ENCODE data around the gene F5. TPM values are rescaled to one million over a fixed set of nuclear protein-coding genes. Genes with fewer than 3 reads are reported as not detected.

The F5 gene
- total RNA-seq, 2 experiments from 2014 or later: not detected

DNA sequence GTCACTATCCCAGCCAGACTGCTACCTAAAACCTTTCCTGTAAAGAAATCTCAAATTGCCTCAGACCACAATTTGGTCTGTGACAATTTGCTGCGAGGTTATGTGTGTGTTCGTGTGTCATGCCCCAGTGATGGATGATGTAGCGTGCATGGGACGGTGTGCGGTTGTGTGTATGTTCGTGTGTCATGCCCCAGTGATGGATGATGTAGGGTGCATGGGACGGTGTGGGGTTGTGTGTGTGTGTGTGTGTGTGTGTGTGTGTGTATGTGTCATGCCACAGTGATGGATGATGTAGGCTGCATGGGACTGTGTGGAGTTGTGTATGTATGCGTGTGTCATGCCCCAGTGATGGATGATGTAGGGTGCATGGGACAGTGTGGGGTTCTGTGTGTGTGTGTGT lies 34.3 kb upstream of the F5 start:
- H3K27ac ChIP-seq (ENCODE audit: low read depth, low read length, poor library complexity, severe bottlenecking): no peak overlapping the region
- no TSS peak for BruUV-seq (replicated peaks)
- H3K9me3 ChIP-seq (ENCODE audit: low read length): no peaks in the 10 kb centered on the region
- H3K36me3 ChIP-seq (ENCODE audit: insufficient read depth, low read length): no peaks in the 10 kb centered on the region
- no peak overlapping the region for H3K4me2 ChIP-seq (ENCODE audit: low read length)
- no peak overlapping the region for H3K4me3 ChIP-seq (ENCODE audit: low read depth, low read length, poor library complexity, severe bottlenecking)
- intact Hi-C loops (cut with micrococcal nuclease; ENCODE audit: unreplicated experiment): no loop called here
- CTCF ChIA-PET (ENCODE audit: unreplicated experiment): no interaction called here
- no peaks in the 10 kb centered on the region for H3K79me2 ChIP-seq (ENCODE audit: insufficient read depth, low read depth, low read length)
- no peak for DNase-seq (ENCODE audit: low spot score)
- POLR2A ChIA-PET: no interaction called here
- H2AFZ ChIP-seq (ENCODE audit: low read length): no peak overlapping the region
- no peaks in the 10 kb centered on the region for H3K4me1 ChIP-seq (ENCODE audit: insufficient read depth, low read length, poor library complexity, severe bottlenecking)
- H3K9me2 ChIP-seq (ENCODE audit: insufficient read depth, low read length): no peaks in the 10 kb centered on the region
- no peaks in the 10 kb centered on the region for H4K20me1 ChIP-seq (ENCODE audit: insufficient read depth, low read length)
- TF ChIP-seq, protein P1, sequence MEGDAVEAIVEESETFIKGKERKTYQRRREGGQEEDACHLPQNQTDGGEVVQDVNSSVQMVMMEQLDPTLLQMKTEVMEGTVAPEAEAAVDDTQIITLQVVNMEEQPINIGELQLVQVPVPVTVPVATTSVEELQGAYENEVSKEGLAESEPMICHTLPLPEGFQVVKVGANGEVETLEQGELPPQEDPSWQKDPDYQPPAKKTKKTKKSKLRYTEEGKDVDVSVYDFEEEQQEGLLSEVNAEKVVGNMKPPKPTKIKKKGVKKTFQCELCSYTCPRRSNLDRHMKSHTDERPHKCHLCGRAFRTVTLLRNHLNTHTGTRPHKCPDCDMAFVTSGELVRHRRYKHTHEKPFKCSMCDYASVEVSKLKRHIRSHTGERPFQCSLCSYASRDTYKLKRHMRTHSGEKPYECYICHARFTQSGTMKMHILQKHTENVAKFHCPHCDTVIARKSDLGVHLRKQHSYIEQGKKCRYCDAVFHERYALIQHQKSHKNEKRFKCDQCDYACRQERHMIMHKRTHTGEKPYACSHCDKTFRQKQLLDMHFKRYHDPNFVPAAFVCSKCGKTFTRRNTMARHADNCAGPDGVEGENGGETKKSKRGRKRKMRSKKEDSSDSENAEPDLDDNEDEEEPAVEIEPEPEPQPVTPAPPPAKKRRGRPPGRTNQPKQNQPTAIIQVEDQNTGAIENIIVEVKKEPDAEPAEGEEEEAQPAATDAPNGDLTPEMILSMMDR (conservative IDR thresholded peaks at IDR 0.05; ENCODE audit: low read length): no peak
- TF ChIP-seq EZH2phosphoT487 (IDR thresholded peaks at IDR 0.05; ENCODE audit: borderline replicate concordance, low read depth, low read length): no peak

DNA sequence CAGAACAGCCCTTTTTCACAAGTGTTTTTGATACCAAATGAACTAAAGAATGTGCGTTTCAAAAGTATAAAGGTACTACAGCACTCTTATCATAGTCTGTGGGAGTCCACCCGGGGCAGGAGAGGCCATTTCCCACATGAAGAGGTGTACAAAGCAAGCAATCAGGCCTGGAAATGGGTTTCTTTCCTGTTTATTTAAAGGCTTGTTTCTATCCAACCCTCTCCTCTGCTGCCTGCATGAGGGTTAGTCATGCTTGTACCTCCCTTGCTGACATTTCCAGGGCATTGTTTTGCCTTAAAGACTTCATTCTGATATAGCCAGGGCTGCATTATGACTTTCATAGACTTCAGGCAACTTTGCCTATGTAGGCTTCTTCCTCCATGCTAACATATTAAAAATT lies 32.1 kb upstream of the F5 start:
- no peak overlapping the region for H3K27ac ChIP-seq (ENCODE audit: low read depth, low read length, poor library complexity, severe bottlenecking)
- ChIA-PET POLR2A (no interaction called here), CTCF (ENCODE audit: unreplicated experiment) (no interaction called here)
- no peaks in the 10 kb centered on the region for H4K20me1 ChIP-seq (ENCODE audit: insufficient read depth, low read length)
- intact Hi-C loops (cut with micrococcal nuclease; ENCODE audit: unreplicated experiment): no loop called here
- no TSS peak for BruUV-seq (replicated peaks)
- no peaks in the 10 kb centered on the region for H3K9me2 ChIP-seq (ENCODE audit: insufficient read depth, low read length)
- no peak overlapping the region for H3K4me3 ChIP-seq (ENCODE audit: low read depth, low read length, poor library complexity, severe bottlenecking)
- H3K79me2 ChIP-seq (ENCODE audit: insufficient read depth, low read depth, low read length): no peaks in the 10 kb centered on the region
- H2AFZ ChIP-seq (ENCODE audit: low read length): no peak overlapping the region
- TF ChIP-seq EZH2phosphoT487 (IDR thresholded peaks at IDR 0.05; ENCODE audit: borderline replicate concordance, low read depth, low read length): no peak
- TF ChIP-seq, protein P1 (conservative IDR thresholded peaks at IDR 0.05; ENCODE audit: low read length): no peak
- no peak overlapping the region for H3K4me2 ChIP-seq (ENCODE audit: low read length)
- no peaks in the 10 kb centered on the region for H3K4me1 ChIP-seq (ENCODE audit: insufficient read depth, low read length, poor library complexity, severe bottlenecking)
- H3K36me3 ChIP-seq (ENCODE audit: insufficient read depth, low read length): no peaks in the 10 kb centered on the region
- no peaks in the 10 kb centered on the region for H3K9me3 ChIP-seq (ENCODE audit: low read length)
- no peak for DNase-seq (ENCODE audit: low spot score)

DNA sequence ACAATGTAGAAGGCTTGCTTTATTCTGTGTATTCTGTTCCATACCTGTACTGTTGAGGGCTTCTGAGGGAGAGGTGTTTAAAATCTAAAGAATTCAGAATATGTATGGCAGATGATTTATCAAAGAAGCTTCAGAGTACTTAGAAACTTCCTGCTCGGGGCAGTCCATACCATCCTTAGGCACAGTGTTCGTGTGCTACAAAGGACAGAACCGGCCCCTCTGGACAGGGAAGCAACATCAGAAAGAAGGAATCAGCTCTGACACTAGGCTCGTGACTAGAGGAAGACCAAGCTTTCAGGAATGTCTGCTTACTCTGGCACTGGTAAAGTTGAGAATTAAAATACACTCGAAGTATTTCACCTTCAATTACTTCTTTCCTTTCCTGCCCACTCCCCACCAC lies 29.5 kb upstream of the F5 start:
- Histone ChIP-seq H4K20me1 (ENCODE audit: insufficient read depth, low read length) (no peaks in the 10 kb centered on the region), H3K36me3 (ENCODE audit: insufficient read depth, low read length) (no peaks in the 10 kb centered on the region), H3K9me2 (ENCODE audit: insufficient read depth, low read length) (no peaks in the 10 kb centered on the region), H3K4me1 (ENCODE audit: insufficient read depth, low read length, poor library complexity, severe bottlenecking) (no peaks in the 10 kb centered on the region), H3K79me2 (ENCODE audit: insufficient read depth, low read depth, low read length) (no peaks in the 10 kb centered on the region), H2AFZ (ENCODE audit: low read length) (no peak overlapping the region), H3K4me3 (ENCODE audit: low read depth, low read length, poor library complexity, severe bottlenecking) (no peak overlapping the region), H3K4me2 (ENCODE audit: low read length) (no peak overlapping the region), H3K9me3 (ENCODE audit: low read length) (no peaks in the 10 kb centered on the region), H3K27ac (ENCODE audit: low read depth, low read length, poor library complexity, severe bottlenecking) (no peak overlapping the region)
- BruUV-seq (replicated peaks): no TSS peak
- intact Hi-C loops (cut with micrococcal nuclease; ENCODE audit: unreplicated experiment): no loop called here
- TF ChIP-seq, protein P1 (conservative IDR thresholded peaks at IDR 0.05; ENCODE audit: low read length): no peak
- no peak for TF ChIP-seq EZH2phosphoT487 (IDR thresholded peaks at IDR 0.05; ENCODE audit: borderline replicate concordance, low read depth, low read length)
- DNase-seq (ENCODE audit: low spot score): no peak
- ChIA-PET CTCF (ENCODE audit: unreplicated experiment) (no interaction called here), POLR2A (interaction anchor here (0.6 to 1.1 kb wide), 3 partner anchors 13 to 1976 kb away, joined by 3 to 4 read pairs (median 3); no protein-coding TSS in a partner anchor)

Measured in OCI-LY7 (cell line).